HEK293 (cell line): ENCODE measurements around the gene WDR74.

ENCODE experiments used
- CTCF ChIP-seq: fragments of 450-650 bp; formaldehyde crosslinking; IDR thresholded peaks from 2 replicates; pipeline ENCODE4 v1.5.1; 2016; ENCODE audit warnings: missing biosample characterization, missing genetic modification characterization
- KLF7 ChIP-seq: fragments of 450-650 bp; formaldehyde crosslinking; IDR thresholded peaks from 2 replicates; pipeline ENCODE4 v1.5.1; 2016; ENCODE audit warnings: missing biosample characterization, missing genetic modification characterization, borderline replicate concordance

- no peak for TF ChIP-seq CTCF (tag by site-specific recombination)
- TF ChIP-seq KLF7 (tag by site-specific recombination), result no peak
Observed at GRCh38 chr11:62879235-62879978, 40.0 kb upstream of the WDR74 start.
